Large intestine (tissue), 3 donors: Measurements from ENCODE around the gene CEP63. TPM values are rescaled to one million over a fixed set of nuclear protein-coding genes. Genes with fewer than 3 reads are reported as not detected.
"Not testable (repeated sequence)": the region's sequence is repeated elsewhere in the genome, so short reads cannot be mapped to it uniquely, and the experiment has no call there.

Experiments used
- DNase-seq, 2 donors: peaks; one replicate each; pipeline versions ENCODE4 v3.0.0 to v3.0.0-alpha.2; 2013
- H3K27ac ChIP-seq: one replicate; pipeline ENCODE4 v1.5.1; 2013; ENCODE audit warnings: low read length
- H3K27me3 ChIP-seq: 2 replicates; pipeline ENCODE4 v1.6.1; 2013; ENCODE audit warnings: low read length; ENCODE audit not compliant: control insufficient read depth, insufficient read depth
- H3K36me3 ChIP-seq: 2 replicates; pipeline ENCODE4 v1.6.1; 2013; ENCODE audit warnings: low read length; ENCODE audit not compliant: control insufficient read depth, insufficient read depth
- H3K4me1 ChIP-seq: one replicate; pipeline ENCODE4 v1.6.1; 2013; ENCODE audit warnings: low read length; ENCODE audit not compliant: control insufficient read depth, insufficient read depth
- H3K4me3 ChIP-seq: one replicate; pipeline ENCODE4 v1.5.1; 2013; ENCODE audit warnings: low read length
- H3K9me3 ChIP-seq: one replicate; pipeline ENCODE4 v1.6.1; 2013; ENCODE audit warnings: mild to moderate bottlenecking, low read depth, low read length, moderate library complexity; ENCODE audit not compliant: control insufficient read depth
- WGBS: methylation state at CpG from one replicate; pipeline ENCODE4 v1.1.5; 2013; ENCODE audit warnings: low lambda C conversion rate; ENCODE audit not compliant: insufficient coverage; 5-methylcytosine and 5-hydroxymethylcytosine counted together
- polyA plus RNA-seq: library from polyadenylated mRNA; unstranded; fragments of 120-200 nt; gene quantifications from one replicate; pipeline ENCODE4 v1.2.1, GENCODE V29; 2013

Gene CEP63
- polyA plus RNA-seq, 1 donor, result 23.8 TPM

GRCh38 chr3:134536781-134537180 lies 50.9 kb downstream of the CEP63 start:
- no peak overlapping the region for H3K27ac ChIP-seq
- no CpG with 5 or more reads among the region's 5 CpGs for WGBS
- H3K36me3 ChIP-seq, result peaks cover 30% of the 10 kb centered on the region
- no peaks in the 10 kb centered on the region for H3K4me1 ChIP-seq
- no peaks in the 10 kb centered on the region for H3K27me3 ChIP-seq
- DNase-seq, result no peak
- no peaks in the 10 kb centered on the region for H3K9me3 ChIP-seq
- no peak overlapping the region for H3K4me3 ChIP-seq

- DNase-seq, result no peak
- Histone ChIP-seq H3K4me1 (no peaks in the 10 kb centered on the region), H3K27me3 (no peaks in the 10 kb centered on the region), H3K4me3 (no peak overlapping the region), H3K36me3 (peaks cover 24% of the 10 kb centered on the region), H3K27ac (no peak overlapping the region), H3K9me3 (no peaks in the 10 kb centered on the region)
- 80% methylated on average over 1 of the region's 3 CpGs for WGBS
Observed at GRCh38 chr3:134542287-134542958, 56.6 kb downstream of the CEP63 start.

- Histone ChIP-seq H3K27ac (no peak overlapping the region), H3K9me3 (no peaks in the 10 kb centered on the region), H3K4me1 (no peaks in the 10 kb centered on the region), H3K27me3 (no peaks in the 10 kb centered on the region), H3K36me3 (peaks cover 24% of the 10 kb centered on the region), H3K4me3 (no peak overlapping the region)
- DNase-seq, result no peak
- WGBS, result 97% methylated on average over 3 of the region's 3 CpGs
Observed at GRCh38 chr3:134543113-134543512, 57.3 kb downstream of the CEP63 start.

- no peak for DNase-seq
- Histone ChIP-seq H3K27ac (no peak overlapping the region), H3K27me3 (no peaks in the 10 kb centered on the region), H3K4me3 (no peak overlapping the region), H3K36me3 (peaks cover 24% of the 10 kb centered on the region), H3K4me1 (no peaks in the 10 kb centered on the region), H3K9me3 (no peaks in the 10 kb centered on the region)
- no CpG with 5 or more reads among the region's 2 CpGs for WGBS
Observed at GRCh38 chr3:134544316-134544715, 58.5 kb downstream of the CEP63 start.

- DNase-seq, result not testable (repeated sequence)
Observed at GRCh38 chr3:134544783-134545182, 58.9 kb downstream of the CEP63 start.

DNA sequence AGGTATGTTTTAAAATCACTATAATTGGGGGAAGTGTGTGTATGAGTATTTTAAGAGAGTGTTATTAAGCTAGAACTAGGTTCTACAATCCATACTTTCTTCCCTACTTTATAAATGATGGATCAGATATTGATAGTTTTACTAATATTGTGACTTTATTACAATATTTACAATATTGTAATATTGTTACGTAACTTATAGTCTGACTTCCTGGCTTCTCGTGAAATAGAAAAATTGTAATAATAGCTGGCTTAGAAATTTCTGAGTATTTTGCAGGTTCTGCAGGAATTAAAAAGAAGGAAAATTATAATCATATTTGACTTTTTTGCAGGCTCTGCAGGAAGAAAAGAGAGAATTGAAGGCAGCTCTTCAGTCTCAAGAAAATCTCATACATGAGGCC lies 60.0 kb downstream of the CEP63 start:
- Histone ChIP-seq H3K9me3 (no peaks in the 10 kb centered on the region), H3K36me3 (peaks cover 31% of the 10 kb centered on the region), H3K27me3 (no peaks in the 10 kb centered on the region), H3K4me1 (no peaks in the 10 kb centered on the region), H3K4me3 (no peak overlapping the region), H3K27ac (no peak overlapping the region)
- DNase-seq, result no peak
- WGBS, result 100% methylated on average over 2 of the region's 2 CpGs

More at GRCh38 chr3:134544783-134545182, 58.9 kb downstream of the CEP63 start:
- H3K27me3 ChIP-seq, H3K4me1 ChIP-seq, H3K9me3 ChIP-seq, H3K27ac ChIP-seq, H3K4me3 ChIP-seq: not testable (repeated sequence)
- peaks cover 27% of the 10 kb centered on the region for H3K36me3 ChIP-seq
- WGBS, result no CpG with 5 or more reads among the region's 12 CpGs

GRCh38 chr3:134552784-134553183 lies 66.9 kb downstream of the CEP63 start:
- DNase-seq, result no peak
- Histone ChIP-seq H3K4me3 (no peak overlapping the region), H3K9me3 (no peaks in the 10 kb centered on the region), H3K4me1 (no peaks in the 10 kb centered on the region), H3K27ac (no peak overlapping the region), H3K36me3 (peaks cover 30% of the 10 kb centered on the region), H3K27me3 (no peaks in the 10 kb centered on the region)

DNA sequence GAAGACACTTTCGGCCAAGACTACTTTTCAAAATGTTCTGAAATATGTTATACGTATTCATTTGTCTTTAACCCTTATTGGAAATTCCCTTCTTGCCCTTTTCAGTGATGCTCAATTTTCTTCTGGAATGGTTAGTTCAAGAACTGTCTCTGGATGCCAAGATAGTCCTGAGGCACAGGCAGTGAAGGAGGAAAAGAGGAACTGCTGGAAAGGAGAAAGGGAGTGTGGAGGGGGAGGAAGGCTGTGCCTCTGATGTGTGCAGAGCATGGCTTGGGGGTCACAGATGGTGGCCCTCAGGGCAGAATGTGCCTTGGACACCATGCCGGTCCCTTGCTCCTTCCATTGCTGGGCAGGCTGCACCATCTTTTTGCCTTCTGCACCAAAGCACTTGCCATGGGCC lies 73.7 kb downstream of the CEP63 start:
- Histone ChIP-seq H3K9me3 (no peaks in the 10 kb centered on the region), H3K27ac (no peak overlapping the region), H3K27me3 (no peaks in the 10 kb centered on the region), H3K4me3 (no peak overlapping the region), H3K36me3 (peaks cover 19% of the 10 kb centered on the region), H3K4me1 (no peaks in the 10 kb centered on the region)
- WGBS, result 100% methylated on average over 2 of the region's 3 CpGs
- DNase-seq, result no peak

- Histone ChIP-seq H3K4me3 (no peak overlapping the region), H3K9me3 (no peaks in the 10 kb centered on the region), H3K36me3 (peaks cover 15% of the 10 kb centered on the region), H3K27ac (no peak overlapping the region), H3K27me3 (no peaks in the 10 kb centered on the region), H3K4me1 (no peaks in the 10 kb centered on the region)
- 100% methylated on average over 1 of the region's 4 CpGs for WGBS
- no peak for DNase-seq
Observed at GRCh38 chr3:134562055-134562454, 76.2 kb downstream of the CEP63 start.

GRCh38 chr3:134563601-134564000 lies 77.7 kb downstream of the CEP63 start:
- H3K27me3 ChIP-seq, result no peaks in the 10 kb centered on the region
- H3K4me1 ChIP-seq, result no peaks in the 10 kb centered on the region
- H3K36me3 ChIP-seq, result peaks cover 15% of the 10 kb centered on the region
- no peaks in the 10 kb centered on the region for H3K9me3 ChIP-seq
- H3K27ac ChIP-seq, result no peak overlapping the region
- DNase-seq, result no peak
- 100% methylated on average over 1 of the region's 6 CpGs for whole genome bisulfite sequencing
- no peak overlapping the region for H3K4me3 ChIP-seq

DNA sequence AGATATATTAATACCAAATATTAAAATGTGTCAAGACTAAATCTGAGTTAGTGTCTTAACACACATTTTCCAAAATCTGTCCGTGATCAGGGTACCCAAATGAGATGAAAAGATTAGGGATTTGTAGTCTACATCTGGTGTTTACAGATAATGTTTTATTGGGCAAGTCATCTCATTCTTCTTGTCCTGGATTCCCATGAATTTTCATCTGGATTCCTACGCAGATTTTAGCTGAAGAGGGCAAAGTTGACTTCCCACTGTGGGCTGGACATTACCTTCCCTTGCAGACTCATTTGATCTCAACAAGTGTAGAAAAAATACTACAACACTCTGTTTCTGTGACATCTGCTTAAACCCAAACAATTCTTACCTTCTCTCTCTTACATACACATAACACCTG lies 79.1 kb downstream of the CEP63 start:
- Histone ChIP-seq H3K36me3 (peaks cover 7% of the 10 kb centered on the region), H3K4me3 (no peak overlapping the region), H3K27ac (no peak overlapping the region), H3K4me1 (no peaks in the 10 kb centered on the region), H3K27me3 (no peaks in the 10 kb centered on the region), H3K9me3 (no peaks in the 10 kb centered on the region)
- no peak for DNase-seq
- 100% methylated on average over 1 of the region's 2 CpGs for WGBS
